GM18526 (cell line): Measurements from ENCODE around the gene FOXO3B.
"Not testable (repeated sequence)": the region's sequence is repeated elsewhere in the genome, so short reads cannot be mapped to it uniquely, and the experiment has no call there.

Source experiments
- POLR2A ChIP-seq: IDR thresholded peaks from 3 replicates; pipeline ENCODE4 v1.6.1; 2011; ENCODE audit not compliant: insufficient read length; ENCODE audit errors: extremely low read depth

FOXO3B gene

GRCh38 chr17:18681767-18682571, at the start of gene FOXO3B:
TSS of gene FOXO3B (minus strand) at chr17:18682314. CDS start at chr17:18681651, 663 bp downstream.
- TF ChIP-seq POLR2A: not testable (repeated sequence)

GRCh38 chr17:18644291-18644690, 37.8 kb downstream of the FOXO3B start, which contains the start of gene TBC1D28:
TSS of gene TBC1D28 (minus strand) at chr17:18644391. CDS start at chr17:18641352, 3,039 bp downstream.
- not testable (repeated sequence) for TF ChIP-seq POLR2A
